ENCODE measurements around the gene ACVR1.
A peak's percentile ranks its signal among the peaks of the same experiment; 100 is the strongest.
"Not testable (repeated sequence)": the region's sequence is repeated elsewhere in the genome, so short reads cannot be mapped to it uniquely, and the experiment has no call there.

Gene ACVR1

DNA sequence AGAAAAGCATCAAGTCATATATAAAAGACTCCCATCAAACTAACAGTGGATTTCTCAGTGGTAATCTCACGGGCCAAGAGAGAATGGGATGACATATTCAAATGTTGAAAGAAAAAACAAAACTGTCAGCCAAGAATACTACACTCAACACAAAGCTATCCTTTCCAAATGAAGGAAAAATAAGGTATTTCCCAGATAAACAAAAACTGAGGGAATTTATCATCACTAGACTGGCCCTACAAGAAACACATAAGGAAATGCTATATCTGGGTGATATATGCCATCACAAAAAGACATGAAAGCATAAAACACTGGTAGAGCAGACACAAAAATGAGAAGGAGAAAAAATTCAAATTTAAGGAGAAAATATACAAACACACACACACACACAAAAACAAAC lies 118.6 kb downstream of the ACVR1 start:
- no peak for DNase-seq (ENCODE audit: low read depth in 2 of 2)
- TF ChIP-seq, protein P1, sequence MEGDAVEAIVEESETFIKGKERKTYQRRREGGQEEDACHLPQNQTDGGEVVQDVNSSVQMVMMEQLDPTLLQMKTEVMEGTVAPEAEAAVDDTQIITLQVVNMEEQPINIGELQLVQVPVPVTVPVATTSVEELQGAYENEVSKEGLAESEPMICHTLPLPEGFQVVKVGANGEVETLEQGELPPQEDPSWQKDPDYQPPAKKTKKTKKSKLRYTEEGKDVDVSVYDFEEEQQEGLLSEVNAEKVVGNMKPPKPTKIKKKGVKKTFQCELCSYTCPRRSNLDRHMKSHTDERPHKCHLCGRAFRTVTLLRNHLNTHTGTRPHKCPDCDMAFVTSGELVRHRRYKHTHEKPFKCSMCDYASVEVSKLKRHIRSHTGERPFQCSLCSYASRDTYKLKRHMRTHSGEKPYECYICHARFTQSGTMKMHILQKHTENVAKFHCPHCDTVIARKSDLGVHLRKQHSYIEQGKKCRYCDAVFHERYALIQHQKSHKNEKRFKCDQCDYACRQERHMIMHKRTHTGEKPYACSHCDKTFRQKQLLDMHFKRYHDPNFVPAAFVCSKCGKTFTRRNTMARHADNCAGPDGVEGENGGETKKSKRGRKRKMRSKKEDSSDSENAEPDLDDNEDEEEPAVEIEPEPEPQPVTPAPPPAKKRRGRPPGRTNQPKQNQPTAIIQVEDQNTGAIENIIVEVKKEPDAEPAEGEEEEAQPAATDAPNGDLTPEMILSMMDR (IDR thresholded peaks at IDR 0.05; ENCODE audit: low read depth, low read length): no peak
- no peak overlapping the region for H3K4me3 ChIP-seq (replicated peaks in 1 of 2; ENCODE audit: low read depth in 2 of 2, low read length in 2 of 2)

DNA sequence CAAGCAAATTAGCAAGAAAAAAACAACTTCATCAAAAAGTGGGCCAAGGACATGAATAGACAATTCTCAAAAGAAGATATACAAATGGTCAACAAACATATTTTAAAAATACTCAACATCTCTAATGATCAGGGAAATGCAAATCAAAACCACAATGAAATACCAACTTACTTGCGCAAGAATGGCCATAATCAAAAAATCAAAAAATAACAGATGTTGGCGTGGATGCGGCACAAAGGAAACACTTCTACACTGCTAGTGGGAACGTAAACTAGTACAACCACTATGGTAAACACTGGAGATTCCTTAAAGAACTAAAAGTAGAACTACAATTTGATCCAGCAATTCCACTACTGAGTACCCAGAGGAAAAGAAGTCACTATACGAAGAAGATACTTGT lies 119.7 kb downstream of the ACVR1 start:
- not testable (repeated sequence) for DNase-seq (ENCODE audit: low read depth in 2 of 2)

DNA sequence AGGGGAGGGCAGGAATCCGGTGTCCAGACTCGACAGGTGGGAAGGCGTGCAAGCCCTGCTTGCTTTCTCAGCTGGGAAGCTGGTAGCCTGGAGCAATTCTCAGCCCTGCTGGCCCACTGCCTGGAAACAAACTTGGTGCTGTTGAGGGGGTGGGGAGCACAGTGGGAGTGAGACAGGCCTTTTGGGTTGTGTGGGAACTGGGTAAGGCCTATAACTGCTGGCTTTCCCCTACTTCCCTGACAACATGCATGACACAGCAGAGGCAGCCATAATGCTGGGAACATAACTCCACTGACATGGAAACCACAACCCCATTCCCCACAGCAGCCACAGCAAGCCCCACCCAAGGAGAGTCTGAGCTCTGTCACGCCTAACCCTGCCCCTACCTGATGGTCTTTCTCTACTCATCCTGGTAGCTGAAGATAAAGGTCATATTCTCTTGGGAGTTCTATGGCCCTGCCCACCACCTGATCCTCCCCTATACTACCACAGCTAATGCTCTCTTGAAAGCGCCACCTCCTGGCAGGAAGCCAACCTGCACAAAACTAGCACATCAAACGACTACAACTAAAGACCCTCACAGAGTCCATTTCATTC lies 124.6 kb downstream of the ACVR1 start:
- peak in 1 of 2 donors; percentile 29 for DNase-seq (ENCODE audit: low read depth in 2 of 2)
- TF ChIP-seq, protein P1 (IDR thresholded peaks at IDR 0.05; ENCODE audit: low read depth, low read length): no peak
- no peak overlapping the region for H3K4me3 ChIP-seq (replicated peaks in 1 of 2; ENCODE audit: low read depth in 2 of 2, low read length in 2 of 2)

More for the DNA sequence above, 119.7 kb downstream of the ACVR1 start:
- H3K4me3 ChIP-seq (replicated peaks in 1 of 2; ENCODE audit: low read depth in 2 of 2, low read length in 2 of 2): not testable (repeated sequence)

DNA sequence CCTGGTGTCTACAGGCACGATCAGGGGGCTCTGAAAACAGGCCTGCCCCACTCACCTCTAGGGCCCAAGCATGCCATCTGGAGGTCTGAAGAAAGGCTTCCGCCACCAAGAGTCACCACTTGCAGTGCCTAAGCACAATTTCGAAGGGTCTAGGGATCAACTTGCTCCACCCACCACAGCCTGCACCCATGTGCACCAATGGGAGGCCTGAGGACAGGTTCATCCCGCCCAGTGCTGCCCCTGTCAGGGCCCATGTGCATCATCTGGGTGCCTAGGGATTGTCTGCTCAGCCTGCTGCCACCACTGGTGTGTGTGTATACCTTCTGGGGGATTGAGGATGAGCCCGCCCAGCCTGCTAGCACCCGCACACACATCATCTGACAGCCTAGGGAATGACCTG lies 126.4 kb downstream of the ACVR1 start:
- DNase-seq (ENCODE audit: low read depth in 2 of 2): no peak
- TF ChIP-seq, protein P1 (IDR thresholded peaks at IDR 0.05; ENCODE audit: low read depth, low read length): no peak
- no peak overlapping the region for H3K4me3 ChIP-seq (replicated peaks in 1 of 2; ENCODE audit: low read depth in 2 of 2, low read length in 2 of 2)

DNA sequence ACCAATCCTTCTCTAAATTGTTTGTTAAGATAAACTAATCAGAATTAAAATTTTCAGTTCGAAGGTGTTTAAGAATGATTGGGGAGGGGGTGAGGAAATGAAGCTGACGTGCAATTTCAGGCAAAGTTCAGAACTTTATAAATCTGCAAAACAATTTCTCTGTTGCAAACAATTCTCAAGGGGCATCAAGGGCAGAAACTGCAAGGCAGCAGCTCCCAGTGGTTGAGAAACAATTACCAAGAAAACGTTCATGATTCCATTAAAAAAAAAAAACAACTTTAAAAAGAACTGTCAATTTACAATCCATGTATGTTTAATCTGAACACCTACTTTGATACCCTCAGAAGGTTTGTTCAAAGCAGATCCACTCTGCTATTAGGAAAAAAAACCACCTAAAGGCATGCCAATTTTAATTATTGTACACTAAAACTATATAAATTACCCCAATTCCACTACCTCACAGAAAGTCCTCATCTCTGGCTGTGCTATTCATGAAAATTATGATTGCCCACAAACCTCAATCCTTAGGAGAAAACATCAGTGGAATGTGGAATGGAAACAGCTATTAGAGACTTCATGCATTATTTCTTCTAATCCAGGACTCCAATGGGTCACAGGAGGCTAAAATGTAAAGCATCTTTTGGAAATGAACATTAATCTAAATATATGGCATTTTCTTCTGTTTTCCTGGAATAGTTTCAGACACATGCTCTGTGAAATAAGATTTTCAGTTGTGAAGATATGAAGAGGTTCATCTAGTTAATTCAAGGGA lies 127.6 kb downstream of the ACVR1 start:
- H3K4me3 ChIP-seq (replicated peaks in 1 of 2; ENCODE audit: low read depth in 2 of 2, low read length in 2 of 2): no peak overlapping the region
- peak in 1 of 2 donors; percentile 26 for DNase-seq (ENCODE audit: low read depth in 2 of 2)
- TF ChIP-seq, protein P1 (IDR thresholded peaks at IDR 0.05; ENCODE audit: low read depth, low read length): no peak

DNA sequence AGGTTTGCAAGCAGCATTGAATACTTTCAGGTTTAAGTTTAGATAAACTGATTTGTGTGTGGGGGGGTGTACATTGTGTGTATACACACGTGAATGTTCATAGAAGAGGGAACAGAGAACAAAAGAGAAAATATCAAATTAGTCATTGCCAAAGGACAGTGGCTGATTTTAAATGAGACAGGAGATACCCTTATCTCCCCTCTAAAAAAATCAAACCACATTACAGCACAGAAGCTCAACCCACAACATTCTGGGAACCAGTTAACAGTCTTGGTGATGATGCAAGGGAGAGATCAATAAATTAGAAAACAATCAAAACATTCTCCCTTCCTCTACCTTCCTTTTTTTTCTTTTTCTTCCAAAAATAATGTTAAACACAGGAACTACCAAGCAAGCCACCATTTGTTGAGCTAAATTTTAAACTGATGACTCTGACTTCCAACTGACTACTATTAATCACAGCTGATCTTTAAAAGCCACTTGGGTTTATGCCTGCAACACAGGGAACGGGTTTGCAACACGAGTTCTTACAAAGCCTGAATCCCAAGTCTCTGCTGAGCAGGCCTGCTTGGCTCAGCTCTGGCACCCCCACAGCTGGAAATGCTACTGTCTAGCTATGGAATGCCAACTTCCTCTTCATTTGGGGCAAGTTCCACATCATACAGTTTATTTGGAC lies 128.3 kb downstream of the ACVR1 start:
- TF ChIP-seq, protein P1 (IDR thresholded peaks at IDR 0.05; ENCODE audit: low read depth, low read length): no peak
- no peak overlapping the region for H3K4me3 ChIP-seq (replicated peaks in 1 of 2; ENCODE audit: low read depth in 2 of 2, low read length in 2 of 2)
- DNase-seq (ENCODE audit: low read depth in 2 of 2): peak; percentile 72 to 79

DNA sequence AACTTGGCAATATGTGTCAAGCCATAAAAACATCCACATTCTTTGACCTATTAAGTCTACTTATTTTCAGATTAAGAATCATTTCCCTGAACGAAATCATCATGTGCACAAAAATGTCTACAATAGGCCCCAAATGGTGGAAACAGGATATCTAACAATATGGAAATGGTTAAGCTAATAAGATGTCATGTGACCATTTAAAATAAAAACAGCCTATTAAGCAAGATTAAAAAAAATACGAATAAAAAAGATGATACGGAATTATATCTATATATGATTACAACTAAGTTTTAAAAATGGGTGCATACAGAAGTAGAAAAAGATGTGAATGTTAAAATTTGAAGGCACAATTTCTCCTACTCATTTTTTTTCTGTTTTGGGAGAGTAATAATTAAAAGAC lies 128.8 kb downstream of the ACVR1 start:
- TF ChIP-seq, protein P1 (IDR thresholded peaks at IDR 0.05; ENCODE audit: low read depth, low read length): no peak
- no peak for DNase-seq (ENCODE audit: low read depth in 2 of 2)
- H3K4me3 ChIP-seq (replicated peaks in 1 of 2; ENCODE audit: low read depth in 2 of 2, low read length in 2 of 2): no peak overlapping the region
